Osteoblast (primary cell): ENCODE results near the gene MPP3. TPM values are rescaled to one million over a fixed set of nuclear protein-coding genes. Genes with fewer than 3 reads are reported as not detected.

ENCODE experiments used
- DNase-seq: peaks from one replicate; pipeline ENCODE4 v3.0.0; 2011; ENCODE audit warnings: low spot score, mixed read lengths; ENCODE audit not compliant: insufficient read length; ENCODE audit errors: missing footprints
- H2AFZ ChIP-seq: 2 replicates; pipeline ENCODE4 v1.6.0; 2011; ENCODE audit warnings: mild to moderate bottlenecking, low read length
- H3K27ac ChIP-seq: 2 replicates; pipeline ENCODE4 v1.5.1; 2011; ENCODE audit warnings: mild to moderate bottlenecking, low read depth, low read length, moderate library complexity
- H3K27me3 ChIP-seq: 2 replicates; pipeline ENCODE4 v1.6.0; 2012; ENCODE audit warnings: mild to moderate bottlenecking, control low read depth, inconsistent platforms, low read length, moderate library complexity; ENCODE audit not compliant: insufficient read depth
- H3K36me3 ChIP-seq: 2 replicates; pipeline ENCODE4 v1.5.1; 2011; ENCODE audit warnings: mild to moderate bottlenecking, low read length, control low read depth, moderate library complexity; ENCODE audit not compliant: insufficient read depth
- H3K4me1 ChIP-seq: 2 replicates; pipeline ENCODE4 v1.5.1; 2011; ENCODE audit warnings: mild to moderate bottlenecking, low read length, control low read depth, moderate library complexity; ENCODE audit not compliant: insufficient read depth
- H3K4me2 ChIP-seq: 2 replicates; pipeline ENCODE4 v1.6.0; 2011; ENCODE audit warnings: mild to moderate bottlenecking, low read length; ENCODE audit not compliant: insufficient read depth
- H3K4me3 ChIP-seq: fragments of 200-600 bp; sonication (generic); 3 replicates; pipeline ENCODE4 v1.5.1; 2012; ENCODE audit warnings: mild to moderate bottlenecking, low read length, inconsistent platforms; ENCODE audit not compliant: insufficient read depth
- H3K79me2 ChIP-seq: 2 replicates; pipeline ENCODE4 v1.6.0; 2012; ENCODE audit warnings: mild to moderate bottlenecking, low read length, control low read depth, inconsistent platforms; ENCODE audit not compliant: insufficient read depth
- H3K9me3 ChIP-seq: 2 replicates; pipeline ENCODE4 v1.5.1; 2011; ENCODE audit warnings: low read depth, low read length, control low read depth
- H4K20me1 ChIP-seq: 2 replicates; pipeline ENCODE4 v1.6.0; 2012; ENCODE audit warnings: mild to moderate bottlenecking, low read length, control low read depth; ENCODE audit not compliant: insufficient read depth
- total RNA-seq: library from RNA; depleted of rRNA; stranded (reverse); fragments of >200 nt; gene quantifications from 2 replicates; pipeline ENCODE4 v1.2.3, GENCODE V29; 2012
- TF ChIP-seq, protein P1 (sequence below): IDR thresholded peaks from 2 replicates; pipeline ENCODE4 v1.5.1; 2011; ENCODE audit warnings: mild to moderate bottlenecking, low read depth, low read length, moderate library complexity; ENCODE audit errors: extremely low read depth

The MPP3 gene
- total RNA-seq, 1 donor: 6.2 TPM

DNA sequence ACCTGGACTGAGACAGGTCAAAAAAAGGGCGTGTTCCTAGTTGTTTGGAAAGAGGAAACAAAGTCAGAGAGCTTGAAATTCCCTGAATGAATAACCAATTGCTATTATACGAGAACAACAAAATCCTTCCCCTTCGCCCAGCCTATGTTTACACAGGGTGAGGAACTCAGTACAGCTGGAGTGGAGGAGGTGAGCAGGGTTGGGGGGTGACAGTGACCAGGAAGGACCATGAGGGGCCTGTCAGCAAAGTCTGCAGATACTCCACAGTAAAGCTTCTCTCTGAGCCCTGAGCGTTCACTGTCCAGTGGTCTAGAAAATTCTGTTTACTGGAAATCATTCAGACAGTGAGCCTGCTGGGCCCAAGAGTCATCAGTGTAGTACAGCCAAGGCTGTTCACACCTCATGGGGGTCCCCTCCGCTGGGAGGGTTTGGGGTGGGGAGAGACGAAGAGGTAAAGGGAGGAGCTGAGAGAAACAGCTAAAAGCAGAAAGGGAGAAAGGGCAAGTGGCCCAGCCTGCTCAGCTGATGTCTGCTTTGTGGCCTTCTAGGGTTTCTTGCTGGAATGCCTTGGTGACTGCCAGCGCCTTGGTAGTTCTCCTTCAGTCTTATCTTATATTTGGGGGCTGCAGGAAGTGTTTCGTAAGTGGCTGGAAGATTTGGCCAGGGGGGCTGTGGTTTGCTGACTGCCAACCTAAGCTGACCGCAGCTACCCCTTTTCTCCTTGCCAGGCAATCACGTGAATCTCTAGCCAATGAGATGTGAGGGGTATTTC lies 59.9 kb downstream of the MPP3 start:
- H3K4me3 ChIP-seq: no peak overlapping the region
- TF ChIP-seq, protein P1, sequence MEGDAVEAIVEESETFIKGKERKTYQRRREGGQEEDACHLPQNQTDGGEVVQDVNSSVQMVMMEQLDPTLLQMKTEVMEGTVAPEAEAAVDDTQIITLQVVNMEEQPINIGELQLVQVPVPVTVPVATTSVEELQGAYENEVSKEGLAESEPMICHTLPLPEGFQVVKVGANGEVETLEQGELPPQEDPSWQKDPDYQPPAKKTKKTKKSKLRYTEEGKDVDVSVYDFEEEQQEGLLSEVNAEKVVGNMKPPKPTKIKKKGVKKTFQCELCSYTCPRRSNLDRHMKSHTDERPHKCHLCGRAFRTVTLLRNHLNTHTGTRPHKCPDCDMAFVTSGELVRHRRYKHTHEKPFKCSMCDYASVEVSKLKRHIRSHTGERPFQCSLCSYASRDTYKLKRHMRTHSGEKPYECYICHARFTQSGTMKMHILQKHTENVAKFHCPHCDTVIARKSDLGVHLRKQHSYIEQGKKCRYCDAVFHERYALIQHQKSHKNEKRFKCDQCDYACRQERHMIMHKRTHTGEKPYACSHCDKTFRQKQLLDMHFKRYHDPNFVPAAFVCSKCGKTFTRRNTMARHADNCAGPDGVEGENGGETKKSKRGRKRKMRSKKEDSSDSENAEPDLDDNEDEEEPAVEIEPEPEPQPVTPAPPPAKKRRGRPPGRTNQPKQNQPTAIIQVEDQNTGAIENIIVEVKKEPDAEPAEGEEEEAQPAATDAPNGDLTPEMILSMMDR: no peak
- H2AFZ ChIP-seq: no peak overlapping the region
- H3K27ac ChIP-seq: no peak overlapping the region
- no peaks in the 10 kb centered on the region for H3K27me3 ChIP-seq
- H4K20me1 ChIP-seq: peaks cover 14% of the 10 kb centered on the region
- H3K9me3 ChIP-seq: no peaks in the 10 kb centered on the region
- peaks cover 58% of the 10 kb centered on the region for H3K36me3 ChIP-seq
- no peak overlapping the region for H3K4me2 ChIP-seq
- peak; percentile 37 for DNase-seq
- peaks cover 51% of the 10 kb centered on the region for H3K79me2 ChIP-seq
- H3K4me1 ChIP-seq: peaks cover 4% of the 10 kb centered on the region

DNA sequence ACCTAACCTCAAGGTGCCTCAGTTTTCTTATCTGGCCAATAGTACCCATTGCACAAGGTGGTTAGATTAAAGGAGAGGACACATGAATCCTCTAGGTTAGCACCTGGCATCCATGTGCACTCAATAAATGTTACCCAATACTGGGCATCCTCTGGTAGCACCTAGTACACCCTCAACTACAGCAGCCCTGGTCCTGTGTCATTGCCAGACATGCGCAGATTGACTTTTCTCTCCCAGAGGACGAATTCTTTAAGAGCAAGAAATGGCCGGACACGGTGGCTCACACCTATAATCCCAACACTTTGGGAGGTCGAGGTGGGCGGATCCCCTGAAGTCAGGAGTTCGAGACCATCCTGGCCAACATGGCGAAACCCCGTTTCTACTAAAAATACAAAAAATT lies 61.5 kb downstream of the MPP3 start:
- DNase-seq: no peak
- H3K4me3 ChIP-seq: no peak overlapping the region
- H3K36me3 ChIP-seq: peaks cover 58% of the 10 kb centered on the region
- H3K4me1 ChIP-seq: no peaks in the 10 kb centered on the region
- no peak overlapping the region for H3K4me2 ChIP-seq
- no peaks in the 10 kb centered on the region for H3K27me3 ChIP-seq
- no peak overlapping the region for H2AFZ ChIP-seq
- peaks cover 17% of the 10 kb centered on the region for H4K20me1 ChIP-seq
- no peak overlapping the region for H3K27ac ChIP-seq
- no peaks in the 10 kb centered on the region for H3K9me3 ChIP-seq
- TF ChIP-seq, protein P1: no peak
- H3K79me2 ChIP-seq: peaks cover 37% of the 10 kb centered on the region

DNA sequence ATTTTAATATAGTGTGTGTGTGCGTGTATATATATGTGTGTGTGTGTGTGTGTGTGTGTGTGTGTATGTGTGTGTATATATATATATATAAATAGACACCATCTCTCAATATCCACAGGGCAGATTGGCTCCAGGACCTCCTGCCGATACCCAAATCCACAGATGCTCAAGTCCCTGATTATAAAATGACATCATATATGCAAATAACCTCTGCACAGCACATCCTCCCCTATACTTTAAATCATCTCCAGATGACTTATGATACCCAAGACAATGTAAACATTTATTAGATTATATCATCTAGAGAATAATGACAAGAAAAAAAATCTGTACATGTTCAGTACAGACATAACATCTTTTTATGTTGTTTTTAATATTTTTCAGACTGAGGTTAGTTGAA lies 62.0 kb downstream of the MPP3 start:
- no peak for DNase-seq
- H3K4me1 ChIP-seq: no peaks in the 10 kb centered on the region
- peaks cover 58% of the 10 kb centered on the region for H3K36me3 ChIP-seq

DNA sequence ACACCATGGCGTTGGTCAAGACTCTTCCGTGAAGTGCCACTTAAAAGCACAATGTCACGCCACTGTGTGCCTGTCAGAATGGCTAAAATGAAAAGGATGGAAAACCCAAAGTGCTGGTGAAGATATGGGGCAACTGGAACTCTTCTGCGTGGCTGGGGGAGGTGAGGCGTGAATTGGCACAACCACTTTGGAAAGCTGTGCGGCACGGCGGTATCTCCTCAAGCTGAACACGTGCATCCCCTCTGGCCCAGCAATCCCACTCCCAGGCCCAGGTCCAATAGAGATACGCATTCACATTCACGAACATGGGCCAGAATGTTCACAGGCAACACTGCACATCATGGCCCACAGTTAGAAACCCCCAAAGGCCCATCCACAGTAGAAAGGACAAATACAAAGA lies 63.1 kb downstream of the MPP3 start:
- Histone ChIP-seq H3K4me2 (no peak overlapping the region), H3K79me2 (peaks cover 22% of the 10 kb centered on the region), H3K36me3 (peaks cover 57% of the 10 kb centered on the region), H3K27me3 (no peaks in the 10 kb centered on the region), H3K4me3 (no peak overlapping the region), H2AFZ (no peak overlapping the region), H3K27ac (no peak overlapping the region), H3K4me1 (no peaks in the 10 kb centered on the region), H4K20me1 (peaks cover 15% of the 10 kb centered on the region), H3K9me3 (no peaks in the 10 kb centered on the region)
- peak; percentile 75 for DNase-seq
- TF ChIP-seq, protein P1: no peak

More for the DNA sequence above, 62.0 kb downstream of the MPP3 start:
- Histone ChIP-seq H3K27ac (no peak overlapping the region), H3K9me3 (no peaks in the 10 kb centered on the region), H3K27me3 (no peaks in the 10 kb centered on the region), H4K20me1 (peaks cover 17% of the 10 kb centered on the region), H2AFZ (no peak overlapping the region), H3K4me2 (no peak overlapping the region), H3K79me2 (peaks cover 33% of the 10 kb centered on the region), H3K4me3 (no peak overlapping the region)
- TF ChIP-seq, protein P1: no peak
